CD4-positive, alpha-beta T cell treated with Interleukin-2 at 100 ng/mL for 4 hours (primary cell): Measurements from ENCODE around the gene ZNF865.

Experiments used
- DNase-seq: peaks from one replicate; pipeline ENCODE4 v3.0.0-alpha.2; 2020; ENCODE audit warnings: low spot score

Gene ZNF865

GRCh38 chr19:55623561-55623960 is 18.1 kb downstream of the ZNF865 start:
- DNase-seq = no peak

GRCh38 chr19:55624109-55625003 is 18.9 kb downstream of the ZNF865 start, which contains the start of gene ZNF784:
Gene ZNF784, minus strand, starts transcription at chr19:55624566. Its CDS starts 5 bp downstream, at chr19:55624561.
- DNase-seq = peak; percentile 91

- no peak for DNase-seq
These were observed 19.5 kb downstream of the ZNF865 start for GRCh38 chr19:55625004-55625326.

GRCh38 chr19:55626350-55626749 is 20.9 kb downstream of the ZNF865 start:
- DNase-seq = peak; percentile 76

GRCh38 chr19:55632463-55632834 is 27.0 kb downstream of the ZNF865 start:
- peak; percentile 95 for DNase-seq

- no peak for DNase-seq
These were observed 28.4 kb downstream of the ZNF865 start for GRCh38 chr19:55633861-55634260.

GRCh38 chr19:55635334-55635717 is 29.9 kb downstream of the ZNF865 start:
- peak; percentile 12 for DNase-seq

GRCh38 chr19:55635856-55636440 is 30.5 kb downstream of the ZNF865 start:
- DNase-seq = no peak

GRCh38 chr19:55636723-55637122 is 31.3 kb downstream of the ZNF865 start:
- DNase-seq = no peak

- DNase-seq = no peak
These were observed 32.1 kb downstream of the ZNF865 start for GRCh38 chr19:55637534-55637933.

GRCh38 chr19:55638864-55639359 is 33.5 kb downstream of the ZNF865 start:
- peak; percentile 70 for DNase-seq

GRCh38 chr19:55640043-55640576 is 34.7 kb downstream of the ZNF865 start:
- peak; percentile 73 for DNase-seq

GRCh38 chr19:55640577-55641425 is 35.4 kb downstream of the ZNF865 start, which contains the start of gene ZNF580:
Gene ZNF580, plus strand, starts transcription at chr19:55641002. Its CDS starts 1,507 bp downstream, at chr19:55642509.
- DNase-seq = peak; percentile 55

GRCh38 chr19:55641426-55642152 is 36.1 kb downstream of the ZNF865 start:
- peak; percentile 37 for DNase-seq

- DNase-seq = peak; percentile 16
These were observed 36.9 kb downstream of the ZNF865 start for GRCh38 chr19:55642153-55643002.

GRCh38 chr19:55643003-55643886 is 37.8 kb downstream of the ZNF865 start, which contains the start of gene ZNF581:
Gene ZNF581, plus strand, starts transcription at chr19:55643649. Its CDS starts 923 bp downstream, at chr19:55644572.
- DNase-seq = peak; percentile 83

GRCh38 chr19:55643887-55644176 is 38.4 kb downstream of the ZNF865 start:
- DNase-seq = no peak

GRCh38 chr19:55644191-55644833 is 38.9 kb downstream of the ZNF865 start:
- no peak for DNase-seq
